GM12878 (cell line): ENCODE results near the gene MFSD6. TPM values are rescaled to one million over a fixed set of nuclear protein-coding genes. Genes with fewer than 3 reads are reported as not detected.

Experiments
- ATAC-seq: fragments of 200-7000 bp; cut with Tn5 transposase; 3 replicates; pipeline ENCODE4 v1.9.1; 2020; ENCODE audit warnings: mild to moderate bottlenecking, moderate library complexity
- BruUV-seq: library from RNA; stranded (reverse); fragments of 400-500 nt; replicated peaks from 2 replicates; lab custom pipeline; 2021; lab: Mats Ljungman, UMichigan
- CTCF ChIA-PET: fragments of 300-600 bp; sonication (Branson Sonifier 250); formaldehyde crosslinking; extraction: SDS; loops from one replicate; lab custom pipeline; 2021; ENCODE audit warnings: inconsistent platforms; lab: Yijun Ruan, JAX
- POLR2A ChIA-PET: fragments of 350-600 bp; formaldehyde crosslinking; extraction: SDS; loops from one replicate; lab custom pipeline; 2021; ENCODE audit warnings: inconsistent platforms; lab: Charles Lee
- RAD21 ChIA-PET: fragments of 300-600 bp; sonication (Branson Sonifier 250); formaldehyde crosslinking; loops from one replicate; lab custom pipeline; 2023; ENCODE audit warnings: antibody characterized with exemption; ENCODE audit not compliant: unreplicated experiment; lab: Charles Lee
- SMC1A ChIA-PET: fragments of 300-600 bp; sonication (Branson Sonifier 250); formaldehyde crosslinking; loops from one replicate; lab custom pipeline; 2023; ENCODE audit not compliant: unreplicated experiment, uncharacterized antibody; lab: Charles Lee
- DNase-seq: peaks from one replicate; pipeline ENCODE4 v3.0.0-alpha.2; 2011; ENCODE audit warnings: low read depth, low spot score
- FAIRE-seq: peaks from 3 replicates; lab custom pipeline; 2011; peaks lifted over from hg19 to GRCh38; lab: Jason Lieb, UNC
- H2AFZ ChIP-seq: 2 replicates; pipeline ENCODE4 v1.6.0; 2011; ENCODE audit warnings: low read depth, low read length, control low read depth; ENCODE audit not compliant: control insufficient read depth
- H3K27ac ChIP-seq: 2 replicates; pipeline ENCODE4 v1.5.1; 2011; ENCODE audit warnings: control low read depth; ENCODE audit not compliant: control insufficient read depth, insufficient read depth
- H3K27me3 ChIP-seq, 2 experiments: replicated peaks in 1 of 2; 2 replicates each; pipeline versions ENCODE4 v1.6.0 to v1.6.1; 2011; ENCODE audit warnings: low read length in 1 of 2; ENCODE audit not compliant: control insufficient read depth in 2 of 2, insufficient read depth in 2 of 2
- H3K36me3 ChIP-seq, 2 experiments: 2 replicates each; pipeline ENCODE4 v1.5.1; 2011; ENCODE audit warnings: low read length in 1 of 2; ENCODE audit not compliant: control insufficient read depth in 2 of 2, insufficient read depth in 2 of 2
- H3K4me1 ChIP-seq: 2 replicates; pipeline ENCODE4 v1.6.1; 2011; ENCODE audit warnings: mild to moderate bottlenecking, low read length, moderate library complexity, mixed read lengths; ENCODE audit not compliant: control insufficient read depth, insufficient read depth
- H3K4me2 ChIP-seq: 2 replicates; pipeline ENCODE4 v1.6.0; 2011; ENCODE audit warnings: control low read depth; ENCODE audit not compliant: control insufficient read depth, insufficient read depth
- H3K4me3 ChIP-seq: fragments of 200-600 bp; sonication (generic); 2 replicates; pipeline ENCODE4 v1.5.1; 2016
- H3K79me2 ChIP-seq: 2 replicates; pipeline ENCODE4 v1.6.0; 2011; ENCODE audit warnings: low read length; ENCODE audit not compliant: control insufficient read depth, insufficient read depth
- H3K9ac ChIP-seq: 2 replicates; pipeline ENCODE4 v1.8.0; 2011; ENCODE audit warnings: low read length, control low read depth, mixed read lengths; ENCODE audit not compliant: control insufficient read depth, insufficient read depth
- H3K9me3 ChIP-seq: replicated peaks from 3 replicates; pipeline ENCODE4 v1.5.1; 2011; ENCODE audit warnings: mild to moderate bottlenecking, low read length; ENCODE audit not compliant: control insufficient read depth, insufficient read depth
- H4K20me1 ChIP-seq: 2 replicates; pipeline ENCODE4 v1.6.0; 2011; ENCODE audit not compliant: control insufficient read depth, insufficient read depth
- BACH1 ChIP-seq: fragments of 450-650 bp; IDR thresholded peaks from 2 replicates; pipeline ENCODE4 v1.6.1; 2017; ENCODE audit warnings: mild to moderate bottlenecking, borderline replicate concordance
- IKZF2 ChIP-seq, 2 experiments: fragments of 450-650 bp; IDR thresholded peaks; 2 replicates each; pipeline ENCODE4 v1.6.1; 2017; ENCODE audit warnings: mild to moderate bottlenecking in 2 of 2, moderate library complexity in 2 of 2
- MEF2A ChIP-seq: IDR thresholded peaks from 2 replicates; pipeline ENCODE4 v1.6.1; 2011; ENCODE audit warnings: low read depth, mild to moderate bottlenecking, low read length, moderate library complexity; ENCODE audit not compliant: insufficient read depth
- MLLT1 ChIP-seq: fragments of 450-650 bp; IDR thresholded peaks from 2 replicates; pipeline ENCODE4 v1.6.1; 2016; ENCODE audit warnings: mild to moderate bottlenecking
- NFYA ChIP-seq: IDR thresholded peaks from 2 replicates; pipeline ENCODE4 v1.6.1; 2011; ENCODE audit warnings: low read depth, mild to moderate bottlenecking, low read length, improper control_type of control experiment, borderline replicate concordance
- NRF1 ChIP-seq: conservative IDR thresholded peaks from 2 replicates; pipeline ENCODE4 v1.6.1; 2011; ENCODE audit warnings: mild to moderate bottlenecking, low read depth, low read length, improper control_type of control experiment
- PAX5 ChIP-seq: IDR thresholded peaks from 2 replicates; pipeline ENCODE4 v1.6.1; 2011; ENCODE audit warnings: low read depth, low read length, borderline replicate concordance
- RAD21 ChIP-seq: IDR thresholded peaks from 2 replicates; pipeline ENCODE4 v1.6.1; 2011; ENCODE audit warnings: mild to moderate bottlenecking, low read depth, low read length, moderate library complexity; ENCODE audit not compliant: insufficient read depth
- REST ChIP-seq: IDR thresholded peaks from 2 replicates; pipeline ENCODE4 v1.6.1; 2012; ENCODE audit warnings: mild to moderate bottlenecking, low read depth, low read length
- SMC3 ChIP-seq: IDR thresholded peaks from 2 replicates; pipeline ENCODE4 v1.6.1; 2011; ENCODE audit warnings: low read length, improper control_type of control experiment, borderline replicate concordance
- SREBF1 ChIP-seq: IDR thresholded peaks from 2 replicates; pipeline ENCODE4 v1.6.1; 2012; ENCODE audit warnings: mild to moderate bottlenecking, low read length
- STAT1 ChIP-seq: fragments of 450-650 bp; conservative IDR thresholded peaks from 2 replicates; pipeline ENCODE4 v1.6.1; 2014; ENCODE audit warnings: antibody characterized with exemption, mild to moderate bottlenecking
- SUPT20H ChIP-seq: IDR thresholded peaks from 2 replicates; pipeline ENCODE4 v1.6.1; 2011; ENCODE audit warnings: low read depth, mild to moderate bottlenecking, low read length, moderate library complexity, borderline replicate concordance; ENCODE audit not compliant: control insufficient read depth
- ZBTB4 ChIP-seq: fragments of 450-650 bp; formaldehyde crosslinking; IDR thresholded peaks from 2 replicates; pipeline ENCODE4 v1.4.0; 2022; ENCODE audit warnings: mild to moderate bottlenecking, moderate library complexity
- WGBS: methylation state at CpG from one replicate; pipeline ENCODE4 v1.1.6; 2016; ENCODE audit warnings: low lambda C conversion rate; ENCODE audit not compliant: insufficient replicate concordance, insufficient coverage; ENCODE audit errors: missing lambda C conversion rate; 5-methylcytosine and 5-hydroxymethylcytosine counted together
- in situ Hi-C: fragments of 300-500 bp; cut with MboI; formaldehyde crosslinking; loops from 9 replicates; pipeline ENCODE4 v1.14.3; 2018; ENCODE audit warnings: mixed read lengths
- intact Hi-C: fragments of 100-400 bp; cut with micrococcal nuclease; formaldehyde crosslinking; loops from one replicate; pipeline ENCODE4 v1.14.2; 2022; ENCODE audit not compliant: unreplicated experiment
- polyA plus RNA-seq, 11 experiments: library from polyadenylated mRNA; depleted of rRNA in 4 of 11; unstranded in 6 of 11; stranded (reverse) in 5 of 11; fragments of >200 nt; fragmentation: Nextera tagmentation in 4 of 11; fragmentation: Illumina TruSeq in 1 of 11; extraction: Ambion mirVana in 4 of 11; extraction: Trizol in 1 of 11; gene quantifications; 1 replicate in 1 of 11; 2 replicates in 10 of 11; pipeline versions ENCODE4 v1.2.1 to v1.2.3, GENCODE V29; 2011 to 2016; ENCODE audit warnings: inconsistent platforms in 2 of 11, missing spikeins in 2 of 11, low read depth in 1 of 11
- total RNA-seq, 4 experiments: library from RNA; depleted of rRNA in 3 of 4; stranded (reverse); fragments of >200 nt in 3 of 4; fragmentation: Illumina TruSeq in 1 of 4; extraction: Trizol in 1 of 4; gene quantifications; 2 replicates each; pipeline versions ENCODE4 v1.2.1 to v1.2.3, GENCODE V29; 2013 to 2021

The MFSD6 gene
- total and polyA plus RNA-seq, 10 of the 15 experiments (the other 5 are each of a cell fraction or from before 2014, with no cell fraction given) = 6.7 to 42.6 (median 24.2) TPM

- no peak for TF ChIP-seq MEF2A
- TF ChIP-seq SMC3 = peak; percentile 55; the same call in 1 of the 2 replicates
- TF ChIP-seq IKZF2 (IDR thresholded peaks at IDR 0.05) = no peak
- TF ChIP-seq RAD21 = peak; percentile 76
- no peak for TF ChIP-seq NRF1
- TF ChIP-seq SREBF1 = no peak
- TF ChIP-seq PAX5 = no peak
- no peak for TF ChIP-seq MLLT1
Observed at GRCh38 chr2:190511104-190511503, 102.9 kb downstream of the MFSD6 start (continued).

- BruUV-seq = no TSS peak
- intact Hi-C loops = no loop called here
- 98% methylated on average over 5 of the region's 5 CpGs for WGBS
- no peak for TF ChIP-seq RAD21
- no peak for TF ChIP-seq STAT1
- no peak for TF ChIP-seq REST
- TF ChIP-seq SUPT20H = no peak
- TF ChIP-seq NFYA = no peak
- TF ChIP-seq ZBTB4 = no peak
- TF ChIP-seq BACH1 = no peak
Observed at GRCh38 chr2:190512539-190513095, 104.5 kb downstream of the MFSD6 start.

More at GRCh38 chr2:190512539-190513095, 104.5 kb downstream of the MFSD6 start:
- Histone ChIP-seq H3K4me2 (no peak overlapping the region), H3K36me3 (peaks cover 2 to 11% of the 10 kb centered on the region in 2 experiments), H3K4me3 (no peak overlapping the region), H4K20me1 (no peaks in the 10 kb centered on the region), H3K27me3 (no peaks in the 10 kb centered on the region), H3K79me2 (no peaks in the 10 kb centered on the region), H3K27ac (no peak overlapping the region), H3K9ac (no peak overlapping the region), H3K4me1 (peaks cover 7% of the 10 kb centered on the region), H2AFZ (no peak overlapping the region), H3K9me3 (no peaks in the 10 kb centered on the region)
- ChIA-PET SMC1A (interaction anchor here (0.7 to 8.4 kb wide), 10 partner anchors 14 to 168 kb away, joined by 3 to 65 read pairs (median 3); no protein-coding TSS in a partner anchor), RAD21 (interaction anchor here (0.5 to 1.6 kb wide), 5 partner anchors 99 to 168 kb away, joined by 3 read pairs; no protein-coding TSS in a partner anchor), POLR2A (no interaction called here), CTCF (interaction anchor here (1.4 to 2.3 kb wide), 3 partner anchors 20 to 136 kb away, joined by 4 to 8 read pairs (median 6); no protein-coding TSS in a partner anchor)
- in situ Hi-C loops = no loop called here
- ATAC-seq = no peak
- no peak for FAIRE-seq
- no peak for DNase-seq
